HG03025 (cell line): Measurements from ENCODE around the gene AP2A1.

Source experiments
- ATAC-seq: cut with Tn5 transposase; IDR thresholded peaks from one replicate; pipeline ENCODE4 v1.9.1; 2021; ENCODE audit warnings: mild to moderate bottlenecking, moderate library complexity; ENCODE audit not compliant: unreplicated experiment, low FRiP score

The AP2A1 gene

DNA sequence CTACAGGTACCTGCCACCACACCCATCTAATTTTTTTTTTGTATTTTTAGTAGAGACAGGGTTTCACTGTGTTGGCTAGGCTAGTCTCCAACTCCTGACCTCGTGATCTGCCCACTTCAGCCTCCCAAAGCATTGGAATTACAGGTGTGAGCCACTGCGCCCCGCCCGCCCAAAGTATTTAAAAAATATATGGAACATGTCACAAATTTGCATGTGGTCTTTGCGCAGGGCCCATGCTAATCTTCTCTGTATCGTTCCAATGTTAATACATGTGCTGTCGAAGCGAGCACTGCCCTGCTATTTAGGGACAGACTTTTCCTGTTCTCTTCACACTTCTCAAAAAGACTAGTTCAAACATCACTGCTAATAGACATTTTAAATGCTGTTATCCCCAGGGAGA is 2.5 kb upstream of the AP2A1 start:
- no peak for ATAC-seq

DNA sequence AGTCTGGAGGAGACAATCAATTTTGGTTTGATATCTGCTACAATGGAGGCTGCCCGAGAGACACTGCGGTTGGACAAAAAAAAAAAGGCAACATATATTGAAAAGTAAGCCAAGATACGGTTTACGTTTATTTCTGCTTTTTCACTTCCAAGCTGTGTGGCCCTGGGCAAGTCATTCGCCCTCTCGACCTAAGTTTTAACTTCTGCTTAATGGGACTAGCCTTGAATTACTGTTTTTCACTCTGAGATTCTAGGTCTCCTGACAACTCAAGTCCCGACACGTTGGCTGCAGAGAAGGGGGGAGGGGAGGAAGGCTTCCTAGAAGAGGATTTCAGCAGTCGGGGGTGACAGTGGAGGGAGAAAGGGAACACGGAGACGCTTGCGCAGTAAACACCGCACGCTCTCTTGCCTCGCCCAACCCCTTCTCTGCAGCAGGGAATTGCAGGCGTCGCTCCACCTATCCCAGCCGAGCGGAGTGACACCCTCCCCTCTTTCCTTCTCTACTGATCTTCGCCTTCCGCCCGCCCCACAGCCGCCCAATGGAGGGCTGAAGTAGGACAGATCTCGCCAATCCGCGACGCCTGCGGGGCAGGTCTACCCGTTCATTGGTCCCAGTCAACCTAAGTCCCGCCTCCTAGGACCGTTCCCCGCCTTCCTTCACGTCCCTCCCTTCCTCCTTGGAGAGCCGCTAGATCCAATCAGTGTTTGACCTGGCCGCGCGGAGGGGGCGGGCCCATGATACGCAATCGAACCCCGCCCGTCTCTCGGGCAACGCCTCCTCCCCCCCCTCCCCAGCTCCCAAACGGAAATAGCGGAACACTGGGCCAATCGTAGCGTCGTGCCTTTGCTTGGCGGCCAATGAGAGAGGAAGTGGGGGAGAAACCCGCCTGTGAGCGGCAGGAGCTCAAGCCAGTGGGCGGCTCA is 533 bp upstream of the AP2A1 start:
- peak; percentile 91 for ATAC-seq

GRCh38 chr19:49767381-49767780 is 580 bp downstream of the AP2A1 start:
- ATAC-seq = no peak

- no peak for ATAC-seq
Observed at GRCh38 chr19:49767967-49768581, 1.3 kb downstream of the AP2A1 start.

DNA sequence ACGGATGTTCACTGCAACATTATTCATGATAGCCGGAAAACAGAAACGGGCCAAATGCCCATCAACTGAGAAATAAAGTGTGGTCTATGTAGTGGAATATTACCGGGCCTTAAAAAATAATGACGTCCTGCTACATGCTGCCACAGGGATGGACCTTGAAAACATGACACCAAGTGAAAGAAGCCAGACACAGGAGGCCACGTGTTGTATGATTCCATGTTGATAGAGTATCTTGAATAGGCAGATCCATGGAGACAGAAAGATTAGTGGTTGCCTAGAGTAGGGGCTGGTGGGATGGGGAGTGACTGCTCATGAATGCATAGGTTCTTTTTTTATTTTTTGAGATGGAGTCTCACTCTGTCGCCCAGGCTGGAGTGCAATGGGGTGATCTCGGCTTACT is 3.7 kb downstream of the AP2A1 start:
- no peak for ATAC-seq

DNA sequence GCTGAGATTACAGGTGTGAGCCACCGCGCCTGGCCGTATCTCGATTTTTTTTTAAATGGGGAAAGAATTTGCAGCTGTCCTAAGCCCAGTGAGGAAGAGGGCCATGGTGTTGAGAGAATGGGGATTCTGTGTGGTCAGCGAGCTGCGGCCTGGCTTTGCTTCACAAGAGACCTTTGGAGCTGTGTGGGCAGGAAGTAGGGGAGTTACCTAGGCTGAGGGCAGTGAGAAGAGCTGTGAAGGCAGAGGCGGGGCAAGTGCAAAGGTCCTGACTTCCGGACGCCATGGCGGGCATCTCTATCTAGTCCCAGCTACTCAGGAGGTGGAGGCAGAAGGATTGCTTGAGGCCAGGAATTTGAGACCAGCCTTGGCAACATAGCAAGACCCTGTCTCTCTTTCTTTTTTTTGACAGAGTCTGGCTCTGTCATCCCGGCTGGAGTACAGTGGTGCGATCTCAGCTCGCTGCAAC is 4.9 kb downstream of the AP2A1 start:
- no peak for ATAC-seq

DNA sequence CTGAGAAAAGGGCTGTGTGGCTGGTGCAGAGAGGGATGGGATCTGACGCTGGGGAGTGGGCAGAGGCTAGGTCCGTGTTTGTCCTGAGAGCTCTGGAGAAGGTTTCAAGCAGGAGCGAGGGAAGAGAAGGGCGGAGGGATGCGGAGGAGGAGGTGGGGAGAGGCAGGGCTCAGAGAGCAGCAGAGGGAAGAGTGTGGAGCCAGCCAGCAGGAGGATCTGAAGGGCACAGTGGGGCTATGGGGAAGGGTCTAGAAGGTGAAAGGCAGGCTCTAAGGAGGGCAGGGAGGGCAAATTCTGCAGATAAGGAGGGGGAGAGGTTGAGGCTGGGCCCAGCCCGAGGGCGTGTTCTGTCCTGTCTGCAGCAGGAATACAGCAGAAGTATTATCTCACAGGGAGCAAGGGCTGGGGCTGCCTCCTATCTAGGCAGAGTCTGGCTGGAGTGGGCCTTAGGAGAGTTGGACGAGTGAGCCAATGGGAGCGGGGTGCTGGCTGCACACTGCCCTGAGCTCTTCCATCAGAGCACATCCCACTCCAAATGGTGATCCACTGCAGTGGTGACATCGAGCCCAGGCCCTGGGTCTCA is 6.1 kb downstream of the AP2A1 start:
- ATAC-seq = no peak

DNA sequence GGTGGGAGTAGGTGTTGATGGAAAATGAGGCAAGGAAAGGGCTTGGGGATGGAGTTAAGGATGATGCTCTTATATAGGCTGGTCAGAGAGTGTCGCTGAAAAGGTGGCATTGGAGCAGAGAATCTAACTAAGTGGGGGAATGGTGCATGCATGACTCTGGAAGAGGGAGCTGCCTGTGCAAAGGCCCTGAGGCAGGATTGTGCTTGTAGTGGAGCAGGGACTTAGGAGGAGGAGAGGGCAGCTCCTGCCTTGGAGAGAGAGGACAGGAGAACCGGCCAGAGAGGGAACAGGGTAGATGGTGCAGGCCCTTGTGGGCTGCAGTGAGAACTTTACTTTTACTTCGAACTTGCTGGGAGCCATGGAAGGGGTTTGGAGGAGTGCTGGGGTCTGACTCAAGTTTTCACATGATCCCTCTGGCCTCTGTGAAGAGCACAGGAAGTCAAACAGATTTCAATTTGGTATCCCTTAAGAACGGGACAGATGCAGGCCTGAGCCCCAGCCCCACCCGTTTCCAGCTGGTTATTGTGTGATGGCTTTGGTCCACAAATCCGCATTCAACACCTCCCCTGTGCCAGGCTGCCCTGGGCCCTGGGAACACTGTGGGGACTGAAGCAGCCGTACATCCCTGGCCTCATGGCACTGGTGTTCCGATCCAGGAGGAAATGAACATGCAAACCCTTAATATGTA is 7.0 kb downstream of the AP2A1 start:
- ATAC-seq = no peak

DNA sequence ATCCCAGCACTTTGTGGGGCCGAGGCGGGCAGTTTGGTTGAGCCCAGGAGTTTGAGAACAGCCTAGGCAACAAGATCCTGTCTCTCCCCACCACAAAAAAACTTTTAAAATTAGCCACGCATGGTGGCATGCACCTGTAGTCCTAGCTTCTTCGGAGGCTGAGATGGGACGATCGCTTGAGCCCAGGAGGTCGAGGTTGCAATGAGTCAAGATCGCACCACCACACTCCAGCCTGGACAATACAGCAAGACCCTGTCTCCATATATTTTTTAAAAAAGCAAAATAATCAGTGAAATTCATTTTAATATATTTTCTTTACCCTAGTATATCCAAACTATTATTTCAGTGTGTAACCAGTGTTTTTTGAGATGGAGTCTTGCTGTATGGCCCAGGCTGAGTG is 8.2 kb downstream of the AP2A1 start:
- ATAC-seq = no peak

DNA sequence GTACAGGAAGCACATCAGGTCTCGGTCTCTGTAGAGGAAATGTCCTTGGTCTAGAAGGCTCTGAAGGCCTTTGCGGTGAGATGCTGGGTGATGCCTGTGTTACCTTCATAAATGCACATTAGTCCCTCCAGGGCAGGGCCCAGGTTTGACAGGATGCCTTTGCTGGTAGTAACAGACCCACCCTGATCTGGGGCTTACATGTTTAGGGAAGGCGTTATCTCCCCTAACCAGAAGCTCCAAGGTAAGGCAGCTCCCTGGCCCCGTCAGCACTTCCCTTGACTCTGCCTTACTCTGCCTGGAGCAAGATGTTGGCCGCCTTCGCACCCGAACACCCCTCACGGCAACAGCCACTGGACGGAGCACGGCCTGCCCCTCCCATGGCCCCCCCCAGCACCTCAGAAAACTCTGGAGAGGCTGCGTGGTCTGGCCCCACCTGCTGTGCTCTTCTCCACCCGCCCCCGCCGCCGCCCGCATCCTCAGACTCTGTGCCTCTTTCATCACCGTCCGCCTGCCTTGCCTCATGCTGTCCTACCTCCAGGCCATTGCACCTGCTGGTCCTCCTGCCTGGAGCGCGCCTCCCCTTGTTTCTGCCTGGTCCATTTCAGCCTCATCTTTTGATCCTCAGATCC is 9.1 kb downstream of the AP2A1 start:
- ATAC-seq = no peak

GRCh38 chr19:49776371-49776764 is 9.6 kb downstream of the AP2A1 start:
- ATAC-seq = no peak

DNA sequence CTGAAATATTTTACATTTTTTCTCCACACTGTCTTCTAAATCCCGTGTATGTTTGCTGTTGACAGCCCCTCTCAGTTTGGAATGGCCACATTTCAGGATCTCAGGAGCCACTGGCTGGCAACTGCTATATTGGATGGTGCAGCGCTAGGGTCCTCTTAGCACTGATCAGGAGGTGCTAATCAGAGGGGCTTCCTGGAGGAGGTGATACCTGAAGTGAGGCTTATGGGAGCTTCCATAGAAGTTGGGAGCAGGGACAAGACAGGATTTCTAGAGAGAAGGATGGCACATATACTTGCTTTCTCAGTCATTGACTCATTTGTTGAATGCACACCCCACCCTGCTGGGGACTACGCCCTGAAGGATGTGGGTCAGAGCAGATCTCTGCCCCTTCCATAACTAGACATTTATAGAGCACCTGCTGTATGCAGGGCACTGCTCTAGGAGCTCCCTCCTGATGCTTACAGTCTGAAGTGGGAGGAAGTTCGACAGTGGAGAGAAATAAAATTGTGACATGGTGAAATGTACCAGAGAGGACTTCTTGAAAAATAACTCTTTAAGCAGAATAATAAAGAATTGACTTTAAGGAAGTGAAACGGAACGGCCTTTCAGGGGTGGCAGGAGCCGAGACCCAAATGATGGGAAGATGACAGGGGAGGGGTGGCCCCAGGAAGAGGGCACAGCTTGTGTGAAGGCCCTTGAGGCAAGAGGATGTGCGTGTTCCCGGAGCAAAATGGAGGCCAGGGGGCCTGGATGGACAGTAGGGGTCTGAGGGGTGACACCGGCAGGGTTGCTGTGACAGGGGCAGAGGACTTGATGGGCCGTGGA is 13.1 kb downstream of the AP2A1 start:
- ATAC-seq = no peak

- ATAC-seq = no peak
Observed at GRCh38 chr19:49780861-49781260, 14.1 kb downstream of the AP2A1 start.

GRCh38 chr19:49781394-49781793 is 14.6 kb downstream of the AP2A1 start:
- no peak for ATAC-seq

DNA sequence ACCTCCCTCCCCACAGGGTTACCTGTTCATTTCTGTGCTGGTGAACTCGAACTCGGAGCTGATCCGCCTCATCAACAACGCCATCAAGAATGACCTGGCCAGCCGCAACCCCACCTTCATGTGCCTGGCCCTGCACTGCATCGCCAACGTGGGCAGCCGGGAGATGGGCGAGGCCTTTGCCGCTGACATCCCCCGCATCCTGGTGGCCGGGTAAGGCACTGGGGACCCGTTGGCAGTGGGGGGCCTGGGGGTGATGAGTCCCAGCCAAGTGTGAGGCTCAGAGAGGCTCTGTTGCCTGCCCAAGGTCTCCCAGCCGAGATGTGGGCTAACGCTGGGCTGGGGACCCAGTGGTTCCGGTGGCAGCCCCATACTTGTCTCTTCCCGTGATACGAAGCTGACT is 15.7 kb downstream of the AP2A1 start:
- no peak for ATAC-seq

GRCh38 chr19:49786376-49786820 is 19.6 kb downstream of the AP2A1 start:
- no peak for ATAC-seq

DNA sequence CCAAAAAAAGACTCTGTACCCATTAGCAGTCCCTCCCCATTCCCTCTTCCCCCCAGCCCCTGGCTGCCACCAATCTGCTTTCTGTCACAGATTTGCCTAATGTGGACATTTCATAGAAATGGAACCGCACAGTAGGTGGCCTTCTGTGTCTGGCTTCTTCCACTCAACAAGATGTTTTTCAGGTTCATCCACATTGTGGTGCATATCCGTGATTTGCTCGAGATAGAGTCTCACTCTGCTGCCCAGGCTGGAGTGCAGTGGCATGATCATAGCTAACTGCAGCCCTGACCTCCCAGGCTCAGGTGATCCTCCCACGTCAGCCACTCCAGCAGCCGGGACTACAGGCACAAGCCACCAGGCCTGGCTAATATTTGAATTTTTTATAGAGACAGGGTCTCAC is 20.9 kb downstream of the AP2A1 start:
- no peak for ATAC-seq

DNA sequence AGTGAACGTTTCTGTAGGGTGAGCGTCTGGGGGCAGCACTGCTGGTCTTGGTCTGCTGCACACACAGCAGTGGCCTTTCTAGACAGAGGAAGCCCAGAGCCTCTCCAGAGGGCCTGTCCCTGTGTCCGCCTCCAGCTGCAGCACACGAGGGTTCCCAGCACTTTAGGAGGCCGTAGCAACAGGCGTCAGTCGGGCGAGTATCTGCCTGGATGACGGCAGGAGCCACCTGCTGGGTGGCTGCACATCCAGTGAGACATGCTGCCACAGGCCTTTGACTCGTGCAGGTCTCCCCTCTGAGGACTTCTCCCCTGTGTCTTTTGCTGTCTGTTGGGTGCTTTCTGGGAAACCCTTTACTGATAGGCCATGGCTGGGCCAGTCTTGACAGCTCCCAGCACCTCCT is 22.1 kb downstream of the AP2A1 start:
- ATAC-seq = no peak

DNA sequence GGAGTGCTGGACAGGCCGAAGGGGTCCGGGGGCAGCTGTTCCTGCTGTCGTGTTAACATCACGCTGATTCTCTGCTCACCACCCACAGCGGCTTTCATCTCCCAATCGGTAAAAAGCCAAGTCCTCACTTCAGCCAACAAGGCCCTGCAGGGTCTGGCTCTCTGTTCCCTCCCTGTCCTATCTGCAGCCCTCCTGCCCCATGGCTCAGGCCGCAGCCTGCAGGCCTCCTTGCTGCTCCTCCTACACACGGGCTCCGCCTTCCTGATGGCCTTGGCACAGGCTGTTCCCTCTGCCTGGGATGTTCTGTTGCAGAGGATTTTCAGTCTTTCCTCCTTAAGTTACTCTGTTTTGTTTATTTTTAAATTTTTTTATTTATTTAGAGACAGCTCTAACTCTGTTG is 24.1 kb downstream of the AP2A1 start:
- no peak for ATAC-seq
